CD14-positive monocyte (primary cell): ENCODE results near the gene MALSU1. TPM values are rescaled to one million over a fixed set of nuclear protein-coding genes. Genes with fewer than 3 reads are reported as not detected.

Experiments used
- DNase-seq, 3 donors: peaks; one replicate each; pipeline ENCODE4 v3.0.0-alpha.2; 2011 to 2022
- H2AFZ ChIP-seq: 2 replicates; pipeline ENCODE4 v1.6.0; 2012; ENCODE audit warnings: mild to moderate bottlenecking, low read depth, low read length, inconsistent platforms; ENCODE audit not compliant: insufficient read depth, poor library complexity, severe bottlenecking
- H3K27ac ChIP-seq, 2 donors: 1 replicate in 1 of 2; 2 replicates in 1 of 2; pipeline ENCODE4 v1.5.1; 2012 to 2013; ENCODE audit warnings: low read length in 2 of 2, control low read depth in 1 of 2, inconsistent platforms in 1 of 2, low read depth in 1 of 2, mild to moderate bottlenecking in 1 of 2
- H3K27me3 ChIP-seq, 2 donors: one replicate each; pipeline versions ENCODE4 v1.6.0 to v1.6.1; 2011 to 2013; ENCODE audit warnings: low read length in 2 of 2; ENCODE audit not compliant: control insufficient read depth in 2 of 2, insufficient read depth in 2 of 2
- H3K36me3 ChIP-seq, 2 donors: replicated peaks in 1 of 2; 1 replicate in 1 of 2; 2 replicates in 1 of 2; pipeline versions ENCODE4 v1.5.1 to v1.6.1; 2012 to 2013; ENCODE audit warnings: low read length in 2 of 2, control low read depth in 1 of 2, inconsistent platforms in 1 of 2, mild to moderate bottlenecking in 1 of 2; ENCODE audit not compliant: insufficient read depth in 2 of 2, control insufficient read depth in 1 of 2
- H3K4me1 ChIP-seq, 2 donors: 1 replicate in 1 of 2; 2 replicates in 1 of 2; pipeline versions ENCODE4 v1.5.1 to v1.6.1; 2012 to 2013; ENCODE audit warnings: low read length in 2 of 2, control low read depth in 1 of 2, inconsistent platforms in 1 of 2, mild to moderate bottlenecking in 1 of 2, moderate library complexity in 1 of 2; ENCODE audit not compliant: insufficient read depth in 2 of 2, control insufficient read depth in 1 of 2
- H3K4me2 ChIP-seq: replicated peaks from 2 replicates; pipeline ENCODE3; 2012; ENCODE audit warnings: low read length, moderate library complexity, mild to moderate bottlenecking; ENCODE audit not compliant: poor library complexity, severe bottlenecking; ENCODE audit errors: extremely low read depth
- H3K4me3 ChIP-seq, 3 experiments: fragments of 200-600 bp in 1 of 3; sonication (generic) in 1 of 3; replicated peaks in 1 of 3; 1 replicate in 2 of 3; 2 replicates in 1 of 3; pipeline ENCODE4 v1.5.1; 2011 to 2013; ENCODE audit warnings: low read length in 3 of 3, mild to moderate bottlenecking in 3 of 3, control low read depth in 2 of 3, low read depth in 2 of 3, inconsistent platforms in 1 of 3, moderate library complexity in 1 of 3
- H3K79me2 ChIP-seq: 2 replicates; pipeline ENCODE4 v1.6.0; 2012; ENCODE audit warnings: mild to moderate bottlenecking, control low read depth, inconsistent platforms, low read length, moderate library complexity; ENCODE audit not compliant: insufficient read depth
- H3K9ac ChIP-seq: 2 replicates; pipeline ENCODE4 v1.6.0; 2017; ENCODE audit warnings: low read length, mild to moderate bottlenecking; ENCODE audit not compliant: insufficient read depth, poor library complexity, severe bottlenecking
- H3K9me3 ChIP-seq, 2 donors: replicated peaks in 1 of 2; 1 replicate in 1 of 2; 2 replicates in 1 of 2; pipeline versions ENCODE4 v1.5.1 to v1.6.1; 2012 to 2013; ENCODE audit warnings: low read length in 2 of 2, control low read depth in 1 of 2; ENCODE audit not compliant: control insufficient read depth in 1 of 2, insufficient read depth in 1 of 2
- H4K20me1 ChIP-seq: 2 replicates; pipeline ENCODE4 v1.6.0; 2012; ENCODE audit warnings: mild to moderate bottlenecking, low read length, control low read depth, moderate library complexity; ENCODE audit not compliant: insufficient read depth
- H3K27ac Mint-ChIP-seq, 7 donors: one replicate each; pipeline ENCODE4 v1.8.0; 2020; ENCODE audit warnings: mild to moderate bottlenecking in 7 of 7, mixed read lengths in 7 of 7, moderate library complexity in 6 of 7, inconsistent platforms in 2 of 7
- H3K27me3 Mint-ChIP-seq, 3 donors: one replicate each; pipeline ENCODE4 v1.8.0; 2021 to 2022; ENCODE audit warnings: low read depth in 3 of 3, mild to moderate bottlenecking in 3 of 3, mixed read lengths in 3 of 3, moderate library complexity in 3 of 3, inconsistent platforms in 1 of 3
- H3K36me3 Mint-ChIP-seq, 2 donors: one replicate each; pipeline ENCODE4 v1.8.0; 2020; ENCODE audit warnings: mixed read lengths in 2 of 2, inconsistent platforms in 1 of 2, mild to moderate bottlenecking in 1 of 2
- H3K4me1 Mint-ChIP-seq: one replicate; pipeline ENCODE4 v1.8.0; 2020; ENCODE audit warnings: mild to moderate bottlenecking, mixed read lengths
- H3K4me3 Mint-ChIP-seq, 2 donors: one replicate each; pipeline ENCODE4 v1.8.0; 2020; ENCODE audit warnings: mild to moderate bottlenecking in 2 of 2, mixed read lengths in 2 of 2, moderate library complexity in 1 of 2
- H3K9me3 Mint-ChIP-seq, 7 donors: one replicate each; pipeline ENCODE4 v1.8.0; 2020 to 2022; ENCODE audit warnings: mixed read lengths in 7 of 7, mild to moderate bottlenecking in 6 of 7, moderate library complexity in 6 of 7, inconsistent platforms in 2 of 7
- WGBS: methylation state at CpG from one replicate; pipeline ENCODE4 v1.1.5; 2013; ENCODE audit warnings: missing lambda C conversion rate; ENCODE audit not compliant: insufficient coverage; 5-methylcytosine and 5-hydroxymethylcytosine counted together
- intact Hi-C, 2 donors: fragments of 100-400 bp; cut with micrococcal nuclease; formaldehyde crosslinking; loops; one replicate each; pipeline versions ENCODE4 v1.15.0 to v1.15.1; 2023
- polyA plus RNA-seq, 3 donors: library from polyadenylated mRNA; depleted of rRNA in 1 of 3; unstranded in 2 of 3; stranded (reverse) in 1 of 3; fragments of 300-500 nt in 2 of 3; fragments of >200 nt in 1 of 3; fragmentation: Illumina TruSeq in 2 of 3; gene quantifications; 1 replicate in 2 of 3; 2 replicates in 1 of 3; pipeline ENCODE4 v1.2.3, GENCODE V29; 2012 to 2021
- TF ChIP-seq, protein P1 (sequence below): fragments of 200-600 bp; IDR thresholded peaks from one replicate; pipeline ENCODE4 v1.8.0; 2022; ENCODE audit warnings: antibody characterized with exemption, mild to moderate bottlenecking

The MALSU1 gene
- polyA plus RNA-seq, 3 donors: 16.8 to 41.5 (median 41.4) TPM

DNA sequence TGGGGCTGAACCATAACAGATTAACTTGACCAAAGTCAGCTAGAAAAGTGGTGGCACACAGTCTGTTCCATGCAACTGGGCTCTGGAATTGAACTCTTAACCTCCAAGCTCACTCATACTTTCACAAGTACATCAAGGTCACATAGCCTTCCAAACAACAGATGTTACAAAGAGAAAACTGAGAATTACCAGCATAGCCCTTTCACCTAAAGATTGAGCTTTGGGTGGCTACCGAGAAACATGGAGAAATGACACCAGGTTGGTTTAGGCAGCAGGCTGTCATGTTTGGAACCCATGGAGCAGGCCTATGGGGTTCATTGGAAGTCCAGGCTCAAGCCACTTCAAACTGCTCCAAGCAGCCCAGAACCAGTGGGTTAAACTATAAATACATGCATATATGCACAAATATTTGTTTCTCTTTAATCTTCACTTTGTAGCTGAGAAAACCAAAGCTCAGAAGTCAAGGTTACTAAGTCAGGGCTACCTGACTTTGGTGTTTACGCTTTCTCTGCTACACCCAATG, 59.1 kb downstream of the MALSU1 start:
- Histone ChIP-seq H3K9me3 (no peaks in the 10 kb centered on the region), H2AFZ (no peak overlapping the region), H3K79me2 (no peaks in the 10 kb centered on the region), H3K27me3 (no peaks in the 10 kb centered on the region), H3K9ac (no peak overlapping the region), H4K20me1 (no peaks in the 10 kb centered on the region), H3K36me3 (no peaks in the 10 kb centered on the region), H3K4me1 (no peaks in the 10 kb centered on the region), H3K4me2 (no peak overlapping the region), H3K27ac (no peak overlapping the region), H3K4me3 (no peak overlapping the region)
- 95% methylated on average over 2 of the region's 2 CpGs for WGBS
- H3K4me1 Mint-ChIP-seq: peaks cover 3% of the 10 kb centered on the region
- H3K27me3 Mint-ChIP-seq: peaks cover 4 to 8% (median 6%) of the 10 kb centered on the region in 3 donors
- intact Hi-C loops: no loop called here
- H3K27ac Mint-ChIP-seq: no peak overlapping the region
- H3K36me3 Mint-ChIP-seq: no peaks in the 10 kb centered on the region
- peaks cover 0 to 5% (median 3%) of the 10 kb centered on the region in 7 donors for H3K9me3 Mint-ChIP-seq
- DNase-seq: no peak
- no peak overlapping the region for H3K4me3 Mint-ChIP-seq
- TF ChIP-seq, protein P1, sequence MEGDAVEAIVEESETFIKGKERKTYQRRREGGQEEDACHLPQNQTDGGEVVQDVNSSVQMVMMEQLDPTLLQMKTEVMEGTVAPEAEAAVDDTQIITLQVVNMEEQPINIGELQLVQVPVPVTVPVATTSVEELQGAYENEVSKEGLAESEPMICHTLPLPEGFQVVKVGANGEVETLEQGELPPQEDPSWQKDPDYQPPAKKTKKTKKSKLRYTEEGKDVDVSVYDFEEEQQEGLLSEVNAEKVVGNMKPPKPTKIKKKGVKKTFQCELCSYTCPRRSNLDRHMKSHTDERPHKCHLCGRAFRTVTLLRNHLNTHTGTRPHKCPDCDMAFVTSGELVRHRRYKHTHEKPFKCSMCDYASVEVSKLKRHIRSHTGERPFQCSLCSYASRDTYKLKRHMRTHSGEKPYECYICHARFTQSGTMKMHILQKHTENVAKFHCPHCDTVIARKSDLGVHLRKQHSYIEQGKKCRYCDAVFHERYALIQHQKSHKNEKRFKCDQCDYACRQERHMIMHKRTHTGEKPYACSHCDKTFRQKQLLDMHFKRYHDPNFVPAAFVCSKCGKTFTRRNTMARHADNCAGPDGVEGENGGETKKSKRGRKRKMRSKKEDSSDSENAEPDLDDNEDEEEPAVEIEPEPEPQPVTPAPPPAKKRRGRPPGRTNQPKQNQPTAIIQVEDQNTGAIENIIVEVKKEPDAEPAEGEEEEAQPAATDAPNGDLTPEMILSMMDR: no peak

Other genes starting within 250 kb of the MALSU1 start
- gene KLHL7, start 193.6 kb upstream of the MALSU1 start, polyA plus RNA-seq: 10 to 100 TPM; 15.5 to 21.0 (median 17.4) TPM
- 10 to 100 TPM; 26.3 to 54.6 (median 28.5) TPM for gene NUP42, start 117.3 kb upstream of the MALSU1 start, polyA plus RNA-seq
- gene GPNMB, start 52.6 kb upstream of the MALSU1 start, polyA plus RNA-seq: 1 to 10 TPM; 1.3 to 3.0 (median 1.5) TPM
- 1 to 10 TPM in 2 of 3 donors, under 1 TPM in 1; 0.60 to 5.3 (median 3.2) TPM for gene IGF2BP3, start 171.2 kb downstream of the MALSU1 start, polyA plus RNA-seq
- gene TRA2A, start 232.6 kb downstream of the MALSU1 start, polyA plus RNA-seq: 10 to 100 TPM; 31.2 to 92.8 (median 46.6) TPM